ENCODE results near the gene ENDOV. TPM values are rescaled to one million over a fixed set of nuclear protein-coding genes. Genes with fewer than 3 reads are reported as not detected.

The ENDOV gene
- total RNA-seq, 1 donor from 2014 or later = 9.9 TPM

GRCh38 chr17:80449930-80450576 lies 35.1 kb downstream of the ENDOV start:
- no peak for DNase-seq

DNA sequence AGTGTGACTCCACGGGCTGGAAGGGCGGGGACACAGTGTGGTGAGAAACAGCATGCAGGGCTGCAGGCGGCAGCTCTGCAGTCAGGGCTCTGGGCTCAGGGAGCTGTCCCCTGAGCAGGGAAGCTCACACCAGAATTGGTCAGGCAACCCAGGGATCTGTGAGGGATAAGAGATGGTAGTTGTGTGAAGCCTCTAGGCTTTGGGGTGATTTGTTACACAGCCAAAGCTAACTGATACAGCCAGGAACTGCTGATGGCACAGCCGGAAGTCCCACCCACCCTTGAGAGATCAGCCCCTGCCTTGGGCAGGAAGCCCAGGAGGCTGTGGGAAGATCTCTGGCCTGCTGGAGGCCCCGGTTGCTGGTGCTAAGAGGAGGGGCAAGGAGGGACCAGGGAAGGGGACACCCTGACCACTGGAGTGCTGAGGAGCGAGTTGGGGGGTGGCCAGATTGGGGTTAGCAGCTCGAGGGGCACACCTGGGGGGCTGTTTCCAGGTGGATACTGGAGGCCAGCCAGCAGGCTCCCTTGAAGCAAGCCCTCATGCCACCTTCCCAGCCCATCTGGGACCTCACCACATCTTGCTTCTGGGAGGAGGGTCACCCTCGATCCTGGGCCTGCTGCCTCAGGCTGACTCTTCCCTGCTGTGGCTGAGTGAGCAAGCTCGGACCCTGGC lies 36.3 kb downstream of the ENDOV start:
- DNase-seq = no peak

DNA sequence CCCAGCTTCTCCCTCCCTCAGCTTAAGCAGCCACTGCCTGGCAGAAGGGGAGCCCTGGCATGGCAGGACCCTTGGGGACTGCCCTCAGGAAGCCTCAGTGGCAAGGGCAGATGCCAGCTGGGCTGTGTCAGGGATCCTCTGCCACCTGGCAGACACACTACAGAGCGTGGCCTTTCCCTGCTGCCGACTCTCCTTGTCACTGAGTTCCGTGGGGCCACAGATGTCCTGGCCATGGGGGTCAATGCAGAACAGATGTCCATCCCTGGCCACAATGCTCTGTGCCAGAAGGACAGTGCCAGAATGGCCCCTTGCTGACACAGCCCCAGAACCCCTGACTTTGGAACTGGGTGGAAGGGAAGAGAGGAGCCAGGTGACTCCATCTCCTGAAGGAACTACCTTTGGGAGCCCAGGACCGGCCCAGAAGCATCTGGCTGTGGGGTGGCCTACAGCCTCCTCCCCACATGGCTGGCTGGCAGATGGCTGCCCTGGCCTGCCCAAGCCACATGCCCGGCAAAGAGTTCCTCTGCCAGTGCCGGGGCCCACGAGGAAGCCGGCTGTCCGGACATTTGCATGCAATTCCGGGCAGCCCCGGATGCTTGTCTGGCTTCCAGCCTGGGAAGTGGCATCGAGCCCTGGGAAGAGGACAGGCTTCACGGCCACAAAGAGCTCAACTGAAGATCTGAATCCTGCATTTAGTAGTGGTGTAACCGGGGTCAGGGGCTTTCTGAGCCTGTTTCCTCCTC lies 37.4 kb downstream of the ENDOV start:
- DNase-seq = no peak

DNA sequence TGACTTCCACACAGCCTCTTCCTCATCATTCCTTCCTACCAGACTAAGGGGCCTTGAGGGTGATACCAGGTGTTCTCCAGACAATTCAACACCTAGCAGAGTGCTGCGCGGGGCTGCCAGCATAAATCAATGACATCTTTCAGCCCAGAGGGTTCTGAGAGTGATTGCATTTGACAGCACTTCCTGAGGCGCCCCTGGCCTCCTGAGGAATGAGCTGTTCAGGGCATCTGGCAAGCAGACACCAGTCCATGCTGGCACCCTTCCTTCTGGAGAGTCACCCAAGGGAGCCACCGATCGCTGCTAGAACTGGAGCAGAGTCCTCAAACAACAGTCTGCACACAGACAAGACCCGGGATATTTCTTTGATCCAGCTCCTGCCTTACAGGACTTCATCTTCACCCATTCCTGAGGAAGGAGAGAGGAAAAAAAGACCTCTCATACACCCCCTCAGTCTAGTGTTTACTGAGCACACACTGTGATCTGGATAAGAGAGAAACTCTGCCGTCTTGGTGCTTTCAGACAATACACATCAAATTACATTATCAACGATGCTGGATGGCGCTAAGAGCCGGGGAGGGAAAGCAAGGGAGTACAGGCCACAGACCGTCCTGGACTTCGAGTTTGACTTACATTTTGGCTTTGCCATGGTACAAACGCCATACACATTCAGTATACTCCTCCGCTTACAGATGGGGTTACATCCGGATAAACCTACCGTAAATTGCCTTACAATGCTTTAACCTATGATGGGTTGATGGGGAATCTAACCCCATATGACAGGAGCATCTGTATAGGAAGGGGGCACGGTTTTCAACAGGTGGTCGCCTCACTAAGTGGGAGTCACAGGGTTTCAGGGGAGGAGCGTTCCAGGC lies 38.4 kb downstream of the ENDOV start:
- DNase-seq = no peak

DNA sequence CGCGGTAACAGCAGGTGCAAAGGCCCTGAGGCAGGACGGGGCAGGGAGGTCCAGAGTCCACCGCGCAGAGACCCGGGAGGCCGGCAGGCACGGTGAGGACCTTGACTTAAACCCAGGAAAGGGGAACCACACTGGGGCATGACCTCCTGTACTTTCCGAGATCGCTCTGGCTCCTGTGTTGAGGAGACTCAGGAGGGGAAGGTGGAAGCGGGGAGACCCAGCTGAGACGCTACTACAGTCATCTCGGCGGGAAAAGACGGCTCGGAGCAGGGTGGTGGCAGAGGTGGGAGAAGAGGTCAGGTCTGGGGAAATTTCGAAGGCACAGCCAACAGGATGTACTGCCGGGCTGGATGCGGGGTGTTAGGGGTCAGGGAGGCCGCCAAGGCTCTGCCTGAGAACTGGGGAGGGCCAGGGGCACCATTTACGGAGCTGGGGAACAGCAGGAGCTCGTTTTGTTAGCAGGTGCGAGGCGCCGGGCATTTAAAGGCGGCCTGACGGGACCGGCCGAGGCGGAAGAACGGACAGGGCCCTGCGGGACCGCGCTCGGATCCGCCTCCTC lies 39.1 kb downstream of the ENDOV start:
- no peak for DNase-seq

- peak; percentile 95 for DNase-seq
Measured at GRCh38 chr17:80454557-80455335, 39.8 kb downstream of the ENDOV start.

- DNase-seq = no peak
Measured at GRCh38 chr17:80455336-80455710, 40.4 kb downstream of the ENDOV start.

- DNase-seq = no peak
Measured at GRCh38 chr17:80455784-80456183, 40.8 kb downstream of the ENDOV start.

GRCh38 chr17:80456465-80457235 lies 41.7 kb downstream of the ENDOV start:
- no peak for DNase-seq

DNA sequence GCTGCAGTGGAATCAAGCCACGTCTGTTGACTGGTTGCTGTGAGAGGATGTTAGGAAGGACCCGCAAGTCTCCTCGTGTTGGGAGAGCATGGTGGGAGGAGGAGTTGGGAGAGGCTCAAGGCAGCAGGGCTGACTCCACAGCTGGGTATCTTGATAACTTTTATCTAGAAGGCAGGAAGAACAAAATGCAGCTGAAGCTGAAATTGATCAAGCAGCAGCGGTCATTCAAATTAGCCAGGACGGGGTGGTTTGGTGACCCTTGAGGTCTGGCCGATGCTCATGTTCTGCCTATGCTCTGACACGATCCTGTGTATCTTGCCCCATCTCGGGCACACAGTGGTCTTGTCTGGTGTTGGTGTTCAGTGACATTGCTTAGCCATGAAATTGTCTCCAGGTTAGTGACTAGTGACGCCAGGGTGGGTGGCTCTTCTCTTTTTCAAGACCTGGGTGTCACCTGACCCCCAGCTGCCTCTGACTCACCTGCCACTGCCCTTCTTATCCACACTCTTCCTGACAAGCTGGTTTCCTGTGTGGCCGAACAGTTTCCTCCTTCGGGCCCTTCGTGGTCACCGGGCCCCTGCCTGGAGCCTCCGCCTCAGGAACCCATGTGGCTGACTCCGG lies 42.4 kb downstream of the ENDOV start:
- no peak for DNase-seq

DNA sequence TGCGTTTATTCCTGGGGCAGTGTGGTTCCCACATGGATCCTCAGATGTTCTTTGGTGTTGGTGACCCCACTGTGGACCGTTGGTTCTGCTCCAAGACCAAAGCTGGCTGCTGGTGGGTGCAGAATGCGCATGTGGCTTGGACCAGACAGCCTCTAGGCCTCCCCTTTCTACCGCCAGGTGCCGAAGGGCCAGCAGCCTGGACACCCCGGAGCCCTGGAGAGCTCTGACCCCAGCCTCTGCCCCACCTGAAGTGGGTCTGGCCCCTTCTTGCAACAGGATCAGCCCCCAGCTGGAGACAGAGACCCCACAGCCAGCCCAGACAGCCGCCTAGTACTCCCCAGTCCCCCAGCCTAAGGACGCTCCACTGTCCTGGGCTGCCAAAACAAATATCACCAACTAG lies 43.0 kb downstream of the ENDOV start:
- DNase-seq = no peak

- no peak for DNase-seq
Measured at GRCh38 chr17:80459234-80459633, 44.3 kb downstream of the ENDOV start.

DNA sequence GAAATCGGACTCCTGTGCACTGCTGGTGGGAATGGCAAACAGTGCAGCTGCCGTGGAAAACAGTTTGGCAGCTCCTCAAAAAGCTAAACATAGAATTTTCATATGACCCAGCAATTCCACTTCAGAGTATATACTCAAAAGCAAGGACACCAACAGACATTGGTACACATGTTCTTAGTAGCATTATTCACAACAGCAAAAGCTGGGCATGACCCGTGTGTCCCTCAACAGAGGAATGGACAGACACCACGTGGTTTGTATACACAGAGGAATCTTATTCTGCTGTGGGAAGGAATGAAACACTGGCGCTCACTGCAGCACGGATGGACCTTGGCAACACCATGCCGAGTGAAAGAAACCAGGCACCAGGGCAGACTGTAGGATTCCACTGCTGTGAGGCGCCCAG lies 45.5 kb downstream of the ENDOV start:
- DNase-seq = no peak

DNA sequence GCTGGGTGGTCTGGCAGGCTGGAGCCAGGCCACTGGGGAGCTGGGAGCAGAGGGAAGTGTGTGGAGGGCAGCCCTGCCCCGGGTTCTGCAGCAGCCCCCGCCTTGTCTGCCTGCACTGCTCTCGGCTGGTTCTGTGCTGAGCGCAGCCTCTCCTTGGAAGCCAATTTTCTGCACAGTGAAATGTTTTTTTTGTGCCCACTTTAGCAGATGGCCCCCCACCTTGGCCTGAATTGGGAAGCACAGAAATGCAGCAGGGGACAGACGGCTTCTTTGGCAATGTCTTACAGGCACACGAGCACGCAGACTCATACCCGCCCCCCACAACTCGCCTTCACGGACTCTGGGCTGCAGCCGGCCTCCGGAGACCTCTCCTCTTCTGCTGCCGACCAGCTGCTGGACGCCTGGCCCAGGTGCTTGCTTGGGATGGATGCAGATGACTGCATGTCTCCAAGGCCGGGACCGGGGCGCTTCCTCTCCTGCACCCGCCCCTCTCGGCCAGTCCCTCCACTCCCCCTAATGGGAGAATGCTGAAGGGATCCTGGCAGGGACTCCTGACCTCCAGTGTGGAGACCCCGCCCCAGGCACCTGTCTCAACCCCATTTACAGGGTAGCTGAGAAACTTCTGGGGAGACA lies 46.7 kb downstream of the ENDOV start:
- no peak for DNase-seq

DNA sequence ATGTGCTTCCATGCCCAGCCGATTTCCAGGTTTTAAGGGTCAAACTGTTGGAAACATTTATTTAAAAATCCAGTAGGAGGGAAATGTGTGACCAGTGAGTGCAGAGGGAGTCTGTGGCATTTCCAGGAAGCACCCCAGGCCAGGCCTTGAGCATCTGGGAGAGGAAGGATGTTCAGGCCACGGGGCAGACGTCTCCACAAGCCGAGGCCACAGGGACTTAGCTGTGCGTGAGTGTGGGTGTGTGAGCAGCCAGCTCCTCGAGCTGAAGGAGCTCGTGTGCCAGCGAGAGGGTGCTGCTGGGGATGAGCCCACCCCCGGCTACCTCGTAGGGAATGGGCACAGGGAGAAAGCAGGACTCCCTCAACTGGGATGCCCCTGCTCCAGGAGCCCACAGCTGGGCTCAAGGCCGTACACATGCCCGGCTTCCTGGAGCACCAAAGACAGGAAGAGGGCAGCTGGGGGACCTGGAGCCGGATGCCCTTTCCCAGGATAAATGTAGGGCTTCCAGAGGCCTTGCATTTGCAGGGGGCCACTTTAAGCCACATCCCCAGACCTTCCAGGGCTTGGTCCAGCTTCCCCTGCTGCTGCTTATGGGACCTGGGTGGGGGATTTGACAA lies 48.9 kb downstream of the ENDOV start:
- no peak for DNase-seq

DNA sequence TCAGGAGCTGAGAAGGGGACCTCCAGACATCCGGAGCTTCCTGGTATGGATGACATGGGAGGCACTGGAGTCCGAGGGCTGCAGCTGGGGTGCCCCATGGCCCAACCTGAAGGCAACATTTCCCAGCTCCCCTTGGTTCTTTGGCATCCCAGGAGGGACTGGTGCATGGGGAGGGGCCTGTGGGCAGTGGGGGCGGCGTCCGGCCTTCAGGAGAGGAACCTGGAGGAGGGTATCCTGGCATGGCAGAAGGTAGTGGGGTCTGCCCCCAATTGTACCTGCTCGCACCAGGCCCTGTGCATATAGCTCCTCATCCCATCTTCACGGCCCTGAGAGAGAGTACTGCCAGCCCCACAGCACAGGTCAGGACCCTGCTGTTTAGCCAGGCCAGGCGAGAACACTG lies 49.5 kb downstream of the ENDOV start:
- DNase-seq = no peak

- no peak for DNase-seq
Measured at GRCh38 chr17:80465327-80465974, 50.5 kb downstream of the ENDOV start.

GRCh38 chr17:80466188-80466705 lies 51.3 kb downstream of the ENDOV start:
- DNase-seq = no peak

Measured in skin of body (tissue), 2 donors.